ENCODE data around the gene DGCR2.

- no peak for TF ChIP-seq JUN (IDR thresholded peaks at IDR 0.05; ENCODE audit: low read depth, low read length)
- TF ChIP-seq GABPA (IDR thresholded peaks at IDR 0.05; ENCODE audit: borderline replicate concordance, insufficient read depth, low read length): no peak
- no peak for TF ChIP-seq ASH2L (IDR thresholded peaks at IDR 0.05; ENCODE audit: low read length)
- no peak for TF ChIP-seq CTCF (IDR thresholded peaks at IDR 0.05; ENCODE audit: control extremely low read depth in 1 of 3, insufficient read depth in 1 of 3, low read depth in 1 of 3, low read length in 3 of 3)
- TF ChIP-seq JUND (IDR thresholded peaks at IDR 0.05; ENCODE audit: low read length): no peak
- no peak for TF ChIP-seq POLR2A (IDR thresholded peaks at IDR 0.05; ENCODE audit: control extremely low read depth in 1 of 2, low read depth in 2 of 2, low read length in 2 of 2)
- no peak for TF ChIP-seq MAX (IDR thresholded peaks at IDR 0.05)
Observed at GRCh38 chr22:19041704-19042074, 80.5 kb downstream of the DGCR2 start.

All from H1 (cell line).